SIG-M5 treated with dmso at 0.1 percent for 504 hours (cell line): Measurements from ENCODE around the gene ARL4A.

Source experiments
- DNase-seq: peaks from one replicate; lab custom pipeline; 2025; ENCODE audit not compliant: unreplicated experiment; lab: John Stamatoyannopoulos, UW

Gene ARL4A

DNA sequence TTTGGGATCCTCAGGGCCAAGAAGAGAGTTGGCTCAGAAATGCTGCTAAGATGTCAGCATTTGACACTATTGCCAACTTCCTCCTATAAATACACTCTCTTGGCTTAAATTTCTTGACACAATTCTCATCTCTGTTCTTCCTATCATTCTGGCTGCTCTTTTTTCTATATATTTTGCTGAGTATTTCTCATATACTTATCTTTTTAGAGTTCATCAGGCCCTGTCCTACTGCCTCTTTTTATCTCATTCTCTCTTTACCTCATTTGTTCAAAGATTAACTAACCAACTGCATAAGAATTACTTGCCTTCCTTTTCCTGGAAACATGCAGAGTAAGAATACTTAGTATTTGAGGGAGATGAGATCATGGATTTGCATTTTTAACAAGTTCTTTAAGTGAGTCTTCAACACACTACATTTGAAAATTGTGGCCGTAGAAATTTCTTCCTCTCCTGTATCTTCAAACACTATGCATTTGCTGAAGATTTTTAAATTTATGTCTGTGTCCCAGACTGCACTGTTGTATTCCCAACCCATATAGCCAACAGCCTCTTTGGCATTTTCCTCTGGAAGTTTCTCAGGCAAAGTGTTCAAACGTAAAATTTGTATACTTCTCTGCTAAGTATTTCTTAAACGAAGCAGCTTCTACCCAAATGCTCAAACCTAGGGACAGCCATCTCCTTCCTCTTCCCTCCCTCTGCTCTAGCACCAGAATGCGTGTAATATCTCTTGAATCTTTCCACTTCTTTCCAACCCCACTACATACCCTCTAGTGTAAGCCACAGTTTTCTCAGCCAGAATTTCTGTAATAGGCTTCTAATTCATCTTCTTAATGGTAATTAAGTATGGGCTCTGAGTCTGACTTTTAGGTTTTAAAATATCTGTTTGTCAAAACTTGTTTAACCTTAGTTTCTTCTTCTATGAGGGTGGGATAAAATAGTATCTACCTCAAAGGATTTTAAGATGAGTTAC lies 35.5 kb downstream of the ARL4A start:
- DNase-seq: no peak

DNA sequence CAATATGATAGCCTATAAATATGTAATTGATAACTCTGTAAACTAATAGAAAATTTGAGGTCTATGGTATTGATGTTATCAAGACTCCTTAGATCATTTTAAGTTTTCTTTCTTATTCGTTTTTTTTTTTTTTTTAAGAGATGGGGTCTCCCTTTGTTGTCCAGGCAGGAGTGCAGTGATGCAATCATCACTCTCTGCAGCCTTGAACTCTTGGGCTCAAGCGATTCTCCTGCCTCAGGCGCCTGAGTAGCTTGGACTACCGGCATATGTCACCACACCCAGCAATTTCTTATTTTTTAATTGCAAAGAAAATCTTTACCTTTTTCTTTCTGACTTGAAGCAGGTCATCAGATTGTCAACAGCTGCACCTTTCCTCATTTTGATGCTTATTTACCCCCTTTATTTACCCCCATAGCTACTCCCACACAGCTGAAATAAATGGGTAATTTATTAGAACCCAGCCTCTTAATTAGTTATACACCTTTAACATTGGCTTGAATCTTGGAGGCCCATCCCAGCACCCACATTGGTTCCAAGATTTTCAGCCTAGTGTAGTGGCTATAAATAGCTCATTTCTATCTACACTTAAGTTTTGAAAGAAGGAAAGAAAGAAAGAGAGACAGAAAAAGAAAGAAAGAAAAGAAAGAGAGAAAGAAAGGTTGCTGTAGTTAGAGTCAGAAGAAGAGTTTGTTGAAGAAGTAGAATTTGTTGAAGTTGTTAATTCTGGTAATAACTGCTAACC lies 38.3 kb downstream of the ARL4A start:
- no peak for DNase-seq

DNA sequence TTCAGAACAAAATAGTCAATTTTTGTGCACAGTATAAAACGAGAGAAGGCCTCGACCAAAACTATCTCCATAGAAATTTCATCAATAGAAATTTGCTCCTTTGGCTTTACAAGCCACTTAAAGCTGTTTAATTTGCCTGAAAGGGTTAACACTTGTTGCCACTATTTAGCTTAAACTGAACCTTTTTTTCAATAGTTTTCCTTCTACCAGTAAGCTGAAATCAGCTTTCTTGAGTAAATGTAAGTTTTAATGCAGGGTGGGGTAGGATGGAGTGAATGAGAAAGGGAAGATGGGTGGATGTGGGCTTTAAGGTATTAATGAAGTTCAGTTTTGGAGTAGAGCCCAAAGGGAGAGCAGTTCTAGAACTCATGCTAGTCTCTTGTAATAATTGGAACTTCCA lies 39.5 kb downstream of the ARL4A start:
- DNase-seq: no peak

DNA sequence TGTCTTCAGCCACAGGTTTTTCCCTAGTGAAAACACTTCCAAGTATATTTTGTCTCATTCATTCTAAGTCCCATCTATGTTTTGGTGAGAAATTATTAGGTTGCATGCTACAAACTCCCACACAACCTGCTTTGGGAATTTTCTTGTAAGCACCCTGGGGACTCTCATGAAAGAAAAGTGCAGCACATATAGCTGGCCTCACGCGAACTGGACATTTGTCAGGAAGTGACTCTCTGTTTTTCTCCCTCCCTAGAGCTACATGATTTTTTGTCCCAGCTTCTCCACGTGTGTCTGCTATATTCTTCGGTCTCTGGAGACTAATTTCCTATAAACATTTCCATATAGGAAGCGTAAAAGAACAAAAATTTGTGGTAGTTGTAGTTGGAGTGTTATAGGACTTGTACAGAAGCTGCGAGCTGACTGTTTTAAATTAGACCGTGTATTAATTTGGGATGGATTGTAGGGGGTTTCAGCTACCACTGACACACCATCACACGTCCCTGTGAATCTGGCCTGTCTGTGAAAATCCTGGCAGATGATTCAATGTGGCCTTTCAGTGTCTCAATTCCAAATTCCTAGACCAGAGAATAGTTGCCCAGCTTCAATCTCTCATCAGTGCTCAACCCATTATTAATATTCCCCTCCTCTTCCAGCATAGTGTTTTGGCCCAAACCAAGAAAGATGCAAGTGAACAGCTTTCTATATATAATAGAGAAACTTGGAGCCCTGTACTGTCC lies 40.2 kb downstream of the ARL4A start:
- no peak for DNase-seq

DNA sequence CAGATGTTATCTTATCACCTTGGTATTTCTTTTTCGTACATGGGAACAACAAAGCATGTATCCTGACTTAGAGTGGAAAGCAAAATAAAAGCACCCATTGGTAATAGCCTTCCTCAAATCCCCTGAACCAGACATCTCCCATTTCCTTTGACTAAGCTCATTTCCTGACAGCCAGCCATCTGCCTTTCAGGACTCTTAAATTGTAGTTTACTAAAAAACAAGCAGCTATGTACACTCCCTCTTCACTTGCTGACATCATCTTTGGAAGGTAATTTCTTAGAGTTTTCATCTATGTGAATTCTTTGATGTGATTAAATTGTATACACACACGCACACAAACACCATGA lies 40.7 kb downstream of the ARL4A start:
- DNase-seq: no peak

DNA sequence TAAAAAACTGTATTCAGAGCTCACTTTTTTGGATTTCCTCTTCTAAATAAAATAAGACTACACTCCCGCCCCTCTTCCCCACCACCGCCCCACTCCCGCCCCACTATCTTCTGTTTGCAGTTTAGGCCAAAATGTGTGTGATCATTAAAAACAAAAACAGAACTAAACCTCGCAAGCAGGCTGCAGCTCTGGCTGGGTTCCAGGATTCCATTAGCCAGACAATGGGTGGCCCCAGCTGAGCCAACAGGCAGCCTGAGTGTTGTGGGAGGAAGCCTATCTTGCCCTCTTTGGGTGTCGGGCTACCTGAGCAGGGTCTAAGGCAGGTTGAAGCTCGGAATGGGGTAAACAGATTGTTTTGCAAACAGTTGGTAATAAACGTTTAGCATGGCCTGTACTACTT lies 41.7 kb downstream of the ARL4A start:
- DNase-seq: no peak

DNA sequence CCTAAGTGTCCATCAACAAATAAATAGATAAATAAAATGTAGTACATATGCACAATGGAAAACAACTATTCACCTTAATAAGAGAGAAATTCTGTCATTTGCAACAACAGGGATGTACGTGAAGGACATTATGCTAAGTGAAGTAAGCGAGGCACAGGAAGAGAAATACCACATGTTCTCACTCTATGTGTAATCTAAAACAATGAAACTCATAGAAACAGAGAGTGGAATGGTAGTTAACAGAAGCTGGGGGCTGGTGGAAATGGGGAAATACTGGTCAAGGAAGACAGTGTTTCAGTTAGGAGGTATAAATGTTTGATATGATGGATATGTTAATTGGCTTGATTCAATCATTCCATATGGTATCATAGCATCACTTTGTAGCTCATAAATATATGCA lies 43.1 kb downstream of the ARL4A start:
- DNase-seq: no peak

DNA sequence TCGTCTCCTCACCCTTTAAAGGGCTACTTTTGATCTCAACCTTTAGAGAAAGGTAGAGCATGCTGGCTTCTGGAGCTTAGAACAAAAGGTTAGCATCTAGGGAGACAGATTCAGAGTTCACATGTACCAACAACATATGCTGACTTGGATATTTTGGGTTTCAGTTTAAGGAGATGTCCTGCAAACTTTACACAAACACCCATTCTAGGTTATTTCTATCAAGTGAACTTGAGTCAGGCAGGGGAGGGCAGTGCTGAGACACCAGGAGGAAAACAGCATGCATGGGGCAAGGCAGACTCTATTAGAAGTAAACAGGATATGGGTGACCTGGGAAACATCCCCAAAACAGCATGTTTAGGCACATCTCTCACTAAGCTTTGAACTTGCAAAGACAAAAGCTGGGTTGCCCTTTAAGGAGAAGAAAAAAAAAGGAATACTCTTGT lies 43.8 kb downstream of the ARL4A start:
- no peak for DNase-seq

DNA sequence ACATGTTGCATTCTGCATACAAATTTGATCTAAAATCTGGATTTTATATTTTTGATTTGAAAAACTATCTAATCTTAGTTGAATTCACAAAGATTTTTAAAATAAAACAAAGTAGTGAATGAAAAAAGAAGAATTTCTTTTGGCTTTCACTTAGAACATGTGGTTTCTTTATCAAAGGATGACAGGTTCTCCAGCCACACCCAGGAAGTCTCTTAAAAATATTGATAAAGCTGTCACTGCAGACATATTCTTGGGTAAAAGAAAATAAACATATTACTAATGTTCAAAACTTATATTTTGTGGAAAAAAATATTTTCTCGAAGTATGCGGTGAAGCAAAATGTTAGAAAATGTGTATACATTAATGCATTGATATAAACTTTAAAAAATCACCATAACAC lies 44.3 kb downstream of the ARL4A start:
- DNase-seq: no peak

DNA sequence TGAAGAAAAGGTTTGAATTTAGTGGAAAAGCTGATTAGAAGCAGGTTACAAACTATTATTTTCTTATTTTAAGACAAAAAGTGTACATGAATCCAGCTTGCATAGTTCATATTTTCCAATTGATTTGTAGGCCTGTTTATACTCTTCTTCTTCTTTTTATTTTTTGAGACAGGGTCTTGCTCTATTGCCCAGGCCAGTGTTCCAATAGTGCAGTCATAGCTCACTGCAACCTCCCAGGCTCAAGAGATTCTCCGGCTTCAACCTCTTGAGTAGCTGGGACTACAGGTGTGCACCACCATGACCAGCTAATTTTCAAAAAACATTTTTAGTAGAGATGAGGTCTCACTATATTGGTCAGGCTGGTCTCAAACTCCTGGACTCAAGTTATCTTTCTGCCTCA lies 45.0 kb downstream of the ARL4A start:
- no peak for DNase-seq

DNA sequence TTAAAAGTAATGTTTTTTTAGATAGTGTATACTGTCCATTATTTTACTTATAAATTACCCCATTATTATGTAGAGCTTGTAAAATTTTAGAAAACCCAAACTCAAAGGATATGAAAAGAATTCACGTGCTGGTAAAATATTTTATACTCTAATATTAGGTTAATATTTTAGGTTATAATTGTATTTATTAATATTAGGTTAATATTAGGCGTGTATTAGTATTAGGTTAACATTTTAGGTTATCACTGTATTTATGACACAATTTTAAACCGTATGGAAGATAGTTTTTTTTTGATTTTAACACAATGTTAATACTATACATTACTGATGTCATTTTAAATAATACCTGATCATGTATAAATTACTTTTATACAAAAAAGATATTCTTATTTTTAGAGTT lies 48.5 kb downstream of the ARL4A start:
- no peak for DNase-seq

DNA sequence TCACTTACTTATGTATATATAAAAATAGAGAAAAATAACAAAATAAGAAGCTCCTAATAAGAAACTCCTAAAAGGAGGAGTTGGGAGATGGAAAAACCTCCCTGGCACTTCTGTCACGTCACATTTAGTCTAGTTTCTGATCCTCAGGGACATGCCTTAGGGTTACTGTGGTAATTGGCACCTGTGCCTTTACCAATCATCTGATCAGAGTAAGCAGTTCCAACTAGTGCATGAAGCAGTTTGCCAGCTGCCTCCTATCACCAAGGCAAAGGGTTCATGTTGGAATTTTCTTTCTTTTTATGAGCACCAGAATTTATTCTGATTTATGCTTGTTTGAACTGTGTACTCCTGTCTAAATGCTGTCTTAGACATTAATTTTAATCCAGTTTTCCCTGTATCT lies 49.9 kb downstream of the ARL4A start:
- no peak for DNase-seq

DNA sequence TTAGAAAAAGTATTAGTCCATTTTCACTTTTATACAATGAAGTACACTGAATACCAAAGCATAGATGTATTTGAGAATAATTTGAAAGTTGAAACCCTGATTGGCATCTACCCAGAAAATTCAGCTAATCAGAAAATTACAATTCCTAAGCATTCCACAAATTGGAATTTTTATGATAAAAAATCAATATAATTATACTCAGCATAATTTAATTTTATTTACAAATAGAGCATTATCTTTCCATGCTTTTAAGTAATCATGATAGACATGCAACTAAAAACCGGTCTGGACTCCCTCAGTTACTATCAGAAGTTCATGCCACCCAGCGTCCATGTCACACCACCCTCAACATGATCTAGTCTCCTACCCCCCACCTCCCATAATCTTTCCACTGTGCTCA lies 50.4 kb downstream of the ARL4A start:
- DNase-seq: no peak

DNA sequence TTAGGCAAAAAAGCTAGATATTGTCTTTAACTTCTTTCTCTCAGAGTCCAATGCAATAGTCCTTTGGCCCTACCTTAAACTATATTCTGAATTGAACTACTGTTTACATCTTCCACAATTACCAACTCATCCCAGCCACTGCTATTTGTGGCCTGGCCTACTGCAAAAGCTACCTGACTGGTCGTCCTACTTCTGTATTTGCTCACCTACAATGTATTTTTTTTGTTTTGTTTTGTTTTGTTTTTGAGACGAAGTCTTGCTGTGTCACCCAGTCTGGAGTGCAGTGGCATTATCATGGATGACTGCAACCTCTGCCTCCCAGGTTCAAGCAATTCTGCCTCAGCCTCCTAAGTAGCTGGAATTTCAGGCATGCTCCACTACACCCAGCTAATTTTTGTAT lies 51.2 kb downstream of the ARL4A start:
- DNase-seq: no peak
